Small intestine (tissue), 7 donors: ENCODE results near the gene SGSM1. TPM values are rescaled to one million over a fixed set of nuclear protein-coding genes. Genes with fewer than 3 reads are reported as not detected.

Source experiments
- DNase-seq, 2 donors: peaks; one replicate each; pipeline versions ENCODE4 v3.0.0 to v3.0.0-alpha.2; 2013
- FAIRE-seq: peaks from 2 replicates; lab custom pipeline; 2012; peaks lifted over from hg19 to GRCh38; lab: Jason Lieb, UNC
- H3K27ac ChIP-seq, 3 donors: one replicate each; pipeline ENCODE4 v1.5.1; 2013; ENCODE audit warnings: low read length in 2 of 3, mild to moderate bottlenecking in 2 of 3, control low read depth in 1 of 3, inconsistent platforms in 1 of 3, low read depth in 1 of 3, moderate library complexity in 1 of 3
- H3K27me3 ChIP-seq, 3 donors: one replicate each; pipeline ENCODE4 v1.6.1; 2013; ENCODE audit warnings: low read length in 3 of 3, inconsistent platforms in 1 of 3; ENCODE audit not compliant: control insufficient read depth in 3 of 3, insufficient read depth in 3 of 3
- H3K36me3 ChIP-seq, 3 donors: one replicate each; pipeline ENCODE4 v1.6.1; 2013; ENCODE audit warnings: low read length in 3 of 3, inconsistent platforms in 1 of 3, low read depth in 1 of 3, mild to moderate bottlenecking in 1 of 3, moderate library complexity in 1 of 3; ENCODE audit not compliant: control insufficient read depth in 3 of 3, insufficient read depth in 2 of 3
- H3K4me1 ChIP-seq, 3 donors: one replicate each; pipeline ENCODE4 v1.6.1; 2013; ENCODE audit warnings: low read length in 2 of 3, inconsistent platforms in 1 of 3, low read depth in 1 of 3, mild to moderate bottlenecking in 1 of 3, moderate library complexity in 1 of 3; ENCODE audit not compliant: control insufficient read depth in 3 of 3, insufficient read depth in 2 of 3
- H3K4me3 ChIP-seq, 3 donors: one replicate each; pipeline ENCODE4 v1.5.1; 2013; ENCODE audit warnings: low read length in 3 of 3, control low read depth in 1 of 3, inconsistent platforms in 1 of 3, low read depth in 1 of 3, mild to moderate bottlenecking in 1 of 3, moderate library complexity in 1 of 3
- H3K9me3 ChIP-seq, 2 donors: one replicate each; pipeline ENCODE4 v1.6.1; 2013; ENCODE audit warnings: low read depth in 1 of 2, low read length in 1 of 2; ENCODE audit not compliant: control insufficient read depth in 2 of 2, insufficient read depth in 1 of 2
- whole genome bisulfite sequencing, 3 donors: extraction: QIAGEN DNeasy Blood & Tissue Kit; methylation state at CpG; one replicate each; pipeline ENCODE4 v1.1.7; 2013; 5-methylcytosine and 5-hydroxymethylcytosine counted together
- polyA plus RNA-seq, 4 donors: library from polyadenylated mRNA; stranded (reverse) in 3 of 4; unstranded in 1 of 4; fragments of 200-250 nt in 3 of 4; fragments of 120-200 nt in 1 of 4; gene quantifications; one replicate each; pipeline versions ENCODE4 v1.2.1 to v1.2.3, GENCODE V29; 2013
- donor health status: healthy with polysubstance abuse.
- donor health status: control.
- donor health status: control.
- donor health status: Bipolar disorder and iron deficiency.
- donor health status: healthy.

The SGSM1 gene
- polyA plus RNA-seq, 4 donors, result 0.27 to 11.0 (median 2.2) TPM; not detected in 1

- peaks cover 3 to 14% (median 4%) of the 10 kb centered on the region in 3 donors for H3K4me1 ChIP-seq
- no peaks in the 10 kb centered on the region for H3K27me3 ChIP-seq
- WGBS, 3 donors, result 87 to 93% (median 89%) methylated on average over 8 of the region's 8 CpGs
- peaks cover 0 to 2% of the 10 kb centered on the region in 2 donors for H3K9me3 ChIP-seq
- DNase-seq (no peak), FAIRE-seq (no peak)
- peaks cover 0 to 27% (median 0%) of the 10 kb centered on the region in 3 donors for H3K36me3 ChIP-seq
- H3K4me3 ChIP-seq, result no peak overlapping the region
- no peak overlapping the region for H3K27ac ChIP-seq
Measured at GRCh38 chr22:24962094-24962493, 156.1 kb downstream of the SGSM1 start.

GRCh38 chr22:24962835-24963234, 156.8 kb downstream of the SGSM1 start:
- 87 to 90% (median 87%) methylated on average over 11 of the region's 11 CpGs for WGBS, 3 donors
- peaks cover 7 to 18% (median 8%) of the 10 kb centered on the region in 3 donors for H3K4me1 ChIP-seq
- FAIRE-seq, result no peak

GRCh38 chr22:24964441-24964840, 158.4 kb downstream of the SGSM1 start:
- Histone ChIP-seq H3K9me3 (peaks cover 0 to 2% of the 10 kb centered on the region in 2 donors), H3K4me1 (peaks cover 8 to 26% (median 9%) of the 10 kb centered on the region in 3 donors), H3K27me3 (no peaks in the 10 kb centered on the region), H3K36me3 (peaks cover 0 to 38% (median 0%) of the 10 kb centered on the region in 3 donors), H3K27ac (no peak overlapping the region), H3K4me3 (no peak overlapping the region)
- 91 to 97% (median 92%) methylated on average over 3 of the region's 3 CpGs for WGBS, 3 donors
- DNase-seq (no peak), FAIRE-seq (no peak)

More at GRCh38 chr22:24962835-24963234, 156.8 kb downstream of the SGSM1 start:
- H3K27ac ChIP-seq, result peak overlapping the region in 1 of 3 donors; percentile 24
- H3K4me3 ChIP-seq, result no peak overlapping the region
- no peak for DNase-seq
- peaks cover 0 to 2% of the 10 kb centered on the region in 2 donors for H3K9me3 ChIP-seq
- H3K27me3 ChIP-seq, result no peaks in the 10 kb centered on the region
- H3K36me3 ChIP-seq, result peaks cover 0 to 27% (median 0%) of the 10 kb centered on the region in 3 donors

GRCh38 chr22:24965822-24966626, 160.0 kb downstream of the SGSM1 start:
- DNase-seq (peak; percentile 89 to 98), FAIRE-seq (no peak)
- H3K36me3 ChIP-seq, result peaks cover 0 to 43% (median 0%) of the 10 kb centered on the region in 3 donors
- no peaks in the 10 kb centered on the region for H3K27me3 ChIP-seq
- peaks cover 0 to 2% of the 10 kb centered on the region in 2 donors for H3K9me3 ChIP-seq
- peaks cover 10 to 41% (median 14%) of the 10 kb centered on the region in 3 donors for H3K4me1 ChIP-seq
- WGBS, 3 donors, result 17 to 56% (median 30%) methylated on average over 9 of the region's 9 CpGs
- H3K4me3 ChIP-seq, result peak overlapping the region in 1 of 3 donors; percentile 23
- H3K27ac ChIP-seq, result peak overlapping the region; percentile 53 to 87 (median 85)

- Histone ChIP-seq H3K9me3 (no peaks in the 10 kb centered on the region), H3K4me3 (no peak overlapping the region), H3K4me1 (peaks cover 14 to 57% (median 20%) of the 10 kb centered on the region in 3 donors), H3K27me3 (no peaks in the 10 kb centered on the region), H3K36me3 (peaks cover 0 to 32% (median 0%) of the 10 kb centered on the region in 3 donors), H3K27ac (no peak overlapping the region)
- DNase-seq, result no peak
- 76 to 81% (median 81%) methylated on average over 8 of the region's 8 CpGs for WGBS, 3 donors
- no peak for FAIRE-seq
Measured at GRCh38 chr22:24968066-24968561, 162.1 kb downstream of the SGSM1 start.

GRCh38 chr22:24969560-24970301, 163.7 kb downstream of the SGSM1 start:
- no peak for FAIRE-seq
- DNase-seq, result peak; percentile 24 to 50

GRCh38 chr22:24972369-24972768, 166.4 kb downstream of the SGSM1 start:
- Histone ChIP-seq H3K27ac (peak overlapping the region in 1 of 3 donors; percentile 76), H3K27me3 (no peaks in the 10 kb centered on the region), H3K36me3 (peaks cover 0 to 35% (median 0%) of the 10 kb centered on the region in 3 donors), H3K4me1 (peaks cover 13 to 80% (median 18%) of the 10 kb centered on the region in 3 donors), H3K4me3 (no peak overlapping the region), H3K9me3 (no peaks in the 10 kb centered on the region)
- FAIRE-seq (no peak), DNase-seq (no peak)
- WGBS, 3 donors, result 67 to 98% (median 91%) methylated on average over 2 of the region's 2 CpGs

More at GRCh38 chr22:24969560-24970301, 163.7 kb downstream of the SGSM1 start:
- Histone ChIP-seq H3K27ac (peak overlapping the region; percentile 39 to 69 (median 64)), H3K4me3 (no peak overlapping the region), H3K27me3 (no peaks in the 10 kb centered on the region), H3K9me3 (no peaks in the 10 kb centered on the region), H3K4me1 (peaks cover 14 to 70% (median 20%) of the 10 kb centered on the region in 3 donors), H3K36me3 (peaks cover 0 to 27% (median 0%) of the 10 kb centered on the region in 3 donors)
- WGBS, 3 donors, result 57 to 59% (median 58%) methylated on average over 12 of the region's 12 CpGs

GRCh38 chr22:24973872-24974271, 167.9 kb downstream of the SGSM1 start:
- peaks cover 0 to 26% (median 0%) of the 10 kb centered on the region in 3 donors for H3K36me3 ChIP-seq
- H3K4me3 ChIP-seq, result no peak overlapping the region
- no peaks in the 10 kb centered on the region for H3K9me3 ChIP-seq
- WGBS, 3 donors, result 20 to 50% (median 23%) methylated on average over 6 of the region's 6 CpGs
- DNase-seq, result peak; percentile 93 to 99
- peak; percentile 10 for FAIRE-seq
- peaks cover 13 to 82% (median 17%) of the 10 kb centered on the region in 3 donors for H3K4me1 ChIP-seq
- peak overlapping the region; percentile 79 to 83 (median 81) for H3K27ac ChIP-seq
- H3K27me3 ChIP-seq, result no peaks in the 10 kb centered on the region
